ENCODE data around the gene GTF2F2. TPM values are rescaled to one million over a fixed set of nuclear protein-coding genes. Genes with fewer than 3 reads are reported as not detected.

GTF2F2 gene
- total RNA-seq, 1 experiment from 2014 or later: 40.1 TPM

GRCh38 chr13:45249662-45250061 is 129.4 kb downstream of the GTF2F2 start:
- BruUV-seq (replicated peaks): no TSS peak
- POLR2A ChIA-PET: no interaction called here

More at GRCh38 chr13:45249662-45250061, 129.4 kb downstream of the GTF2F2 start:
- peaks cover 4 to 5% of the 10 kb centered on the region in 2 experiments; a peak in 2 of 4 replicates for H3K4me1 ChIP-seq (ENCODE audit: control insufficient read depth in 1 of 2, insufficient read depth in 2 of 2, low read length in 2 of 2)
- TF ChIP-seq SP1 (IDR thresholded peaks at IDR 0.05; ENCODE audit: low read depth) (no peak), YY1 (IDR thresholded peaks at IDR 0.05; ENCODE audit: extremely low read depth, insufficient replicate concordance, low read depth, low read length) (no peak), JUND (IDR thresholded peaks at IDR 0.05) (no peak), CEBPB (IDR thresholded peaks at IDR 0.05; ENCODE audit: low read depth) (no peak), EGR1 (IDR thresholded peaks at IDR 0.05; ENCODE audit: low read depth) (no peak), ATF3 (IDR thresholded peaks at IDR 0.05) (no peak), ELF1 (IDR thresholded peaks at IDR 0.05; ENCODE audit: borderline replicate concordance, low read depth) (no peak), EZH2 (IDR thresholded peaks at IDR 0.05) (no peak), SRF (IDR thresholded peaks at IDR 0.05; ENCODE audit: low read depth) (no peak), ZFX (IDR thresholded peaks at IDR 0.05) (no peak), EZH2phosphoT487 (IDR thresholded peaks at IDR 0.05; ENCODE audit: borderline replicate concordance) (no peak), POLR2AphosphoS5 (IDR thresholded peaks at IDR 0.05; ENCODE audit: low read depth, low read length) (no peak)
- TF ChIP-seq, protein P1, sequence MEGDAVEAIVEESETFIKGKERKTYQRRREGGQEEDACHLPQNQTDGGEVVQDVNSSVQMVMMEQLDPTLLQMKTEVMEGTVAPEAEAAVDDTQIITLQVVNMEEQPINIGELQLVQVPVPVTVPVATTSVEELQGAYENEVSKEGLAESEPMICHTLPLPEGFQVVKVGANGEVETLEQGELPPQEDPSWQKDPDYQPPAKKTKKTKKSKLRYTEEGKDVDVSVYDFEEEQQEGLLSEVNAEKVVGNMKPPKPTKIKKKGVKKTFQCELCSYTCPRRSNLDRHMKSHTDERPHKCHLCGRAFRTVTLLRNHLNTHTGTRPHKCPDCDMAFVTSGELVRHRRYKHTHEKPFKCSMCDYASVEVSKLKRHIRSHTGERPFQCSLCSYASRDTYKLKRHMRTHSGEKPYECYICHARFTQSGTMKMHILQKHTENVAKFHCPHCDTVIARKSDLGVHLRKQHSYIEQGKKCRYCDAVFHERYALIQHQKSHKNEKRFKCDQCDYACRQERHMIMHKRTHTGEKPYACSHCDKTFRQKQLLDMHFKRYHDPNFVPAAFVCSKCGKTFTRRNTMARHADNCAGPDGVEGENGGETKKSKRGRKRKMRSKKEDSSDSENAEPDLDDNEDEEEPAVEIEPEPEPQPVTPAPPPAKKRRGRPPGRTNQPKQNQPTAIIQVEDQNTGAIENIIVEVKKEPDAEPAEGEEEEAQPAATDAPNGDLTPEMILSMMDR (IDR thresholded peaks at IDR 0.05 in 2 of 3, conservative IDR thresholded peaks at IDR 0.05 in 1 of 3; ENCODE audit: borderline replicate concordance in 1 of 3, insufficient read depth in 1 of 3, low read depth in 2 of 3, low read length in 2 of 3): no peak
- TF ChIP-seq, protein P2, sequence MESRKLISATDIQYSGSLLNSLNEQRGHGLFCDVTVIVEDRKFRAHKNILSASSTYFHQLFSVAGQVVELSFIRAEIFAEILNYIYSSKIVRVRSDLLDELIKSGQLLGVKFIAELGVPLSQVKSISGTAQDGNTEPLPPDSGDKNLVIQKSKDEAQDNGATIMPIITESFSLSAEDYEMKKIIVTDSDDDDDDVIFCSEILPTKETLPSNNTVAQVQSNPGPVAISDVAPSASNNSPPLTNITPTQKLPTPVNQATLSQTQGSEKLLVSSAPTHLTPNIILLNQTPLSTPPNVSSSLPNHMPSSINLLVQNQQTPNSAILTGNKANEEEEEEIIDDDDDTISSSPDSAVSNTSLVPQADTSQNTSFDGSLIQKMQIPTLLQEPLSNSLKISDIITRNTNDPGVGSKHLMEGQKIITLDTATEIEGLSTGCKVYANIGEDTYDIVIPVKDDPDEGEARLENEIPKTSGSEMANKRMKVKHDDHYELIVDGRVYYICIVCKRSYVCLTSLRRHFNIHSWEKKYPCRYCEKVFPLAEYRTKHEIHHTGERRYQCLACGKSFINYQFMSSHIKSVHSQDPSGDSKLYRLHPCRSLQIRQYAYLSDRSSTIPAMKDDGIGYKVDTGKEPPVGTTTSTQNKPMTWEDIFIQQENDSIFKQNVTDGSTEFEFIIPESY (IDR thresholded peaks at IDR 0.05; ENCODE audit: extremely low read depth, insufficient replicate concordance, low read length): no peak
- TF ChIP-seq, protein P3, sequence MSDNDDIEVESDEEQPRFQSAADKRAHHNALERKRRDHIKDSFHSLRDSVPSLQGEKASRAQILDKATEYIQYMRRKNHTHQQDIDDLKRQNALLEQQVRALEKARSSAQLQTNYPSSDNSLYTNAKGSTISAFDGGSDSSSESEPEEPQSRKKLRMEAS (IDR thresholded peaks at IDR 0.05): no peak
- no peak overlapping the region for H2AFZ ChIP-seq (ENCODE audit: low read depth, low read length, poor library complexity, severe bottlenecking)
- H4K20me1 ChIP-seq (ENCODE audit: insufficient read depth): no peaks in the 10 kb centered on the region
- ATAC-seq: no peak
- H3K9ac ChIP-seq (ENCODE audit: low read length): no peak overlapping the region
- intact Hi-C loops (cut with micrococcal nuclease): no loop called here
- peaks cover 29% of the 10 kb centered on the region for H3K79me2 ChIP-seq (ENCODE audit: insufficient read depth, low read length)
- no peak overlapping the region for H3K27ac ChIP-seq (ENCODE audit: low read depth, low read length)
- no peaks in the 10 kb centered on the region for H3K27me3 ChIP-seq (ENCODE audit: insufficient read depth, low read length)
- H3K4me3 ChIP-seq (replicated peaks in 1 of 2; ENCODE audit: low read depth in 1 of 2, low read length in 2 of 2): no peak overlapping the region
- H3K36me3 ChIP-seq (ENCODE audit: control insufficient read depth in 1 of 2, insufficient read depth in 2 of 2, low read length in 2 of 2): no peaks in the 10 kb centered on the region
- no peak for DNase-seq (ENCODE audit: low read depth, low spot score)
- RAD21 ChIA-PET (ENCODE audit: low non-redundant PET in 1 of 2, low total read pairs in 2 of 2, uncharacterized antibody in 2 of 2, unreplicated experiment in 2 of 2): no interaction called here
- no peak overlapping the region for H3K4me2 ChIP-seq (ENCODE audit: low read length)
- no peaks in the 10 kb centered on the region for H3K9me3 ChIP-seq (ENCODE audit: control insufficient read depth in 1 of 2, insufficient read depth in 1 of 2, low read depth in 1 of 2, low read length in 2 of 2)
- CTCF ChIA-PET: interaction anchor here (1.6 kb wide), 1 partner anchor 10 kb away, joined by 4 read pairs; no protein-coding TSS in a partner anchor
- H3K9me2 ChIP-seq (ENCODE audit: insufficient read depth): no peaks in the 10 kb centered on the region

All from HCT116 (cell line).